Measurements from ENCODE around the gene SPNS1.

The SPNS1 gene

GRCh38 chr16:29023279-29024277, 49.0 kb downstream of the SPNS1 start:
- no peak overlapping the region for H3K9ac ChIP-seq (ENCODE audit: low read length)
- no peak overlapping the region for H2AFZ ChIP-seq (ENCODE audit: low read depth, low read length)

DNA sequence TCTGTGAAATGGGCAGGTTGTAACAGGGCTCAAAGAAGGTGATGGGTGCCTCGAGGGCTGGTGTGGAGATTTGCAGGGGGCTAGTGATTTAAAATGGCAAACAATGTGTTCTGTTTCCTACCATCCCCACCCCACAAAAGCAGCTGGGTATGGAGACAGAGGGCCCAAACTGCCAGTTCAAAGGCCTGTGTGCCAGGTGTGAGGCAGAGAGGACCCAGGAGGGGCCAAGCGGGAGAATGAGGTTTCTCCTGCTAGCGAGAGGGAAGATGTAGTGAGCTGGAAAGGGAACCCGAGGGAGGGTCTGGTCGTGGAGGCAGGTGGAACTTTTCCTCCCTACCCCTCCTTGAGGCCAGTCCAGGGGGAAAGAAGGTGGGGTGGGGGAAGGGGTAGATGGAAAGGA, 49.7 kb downstream of the SPNS1 start:
- H3K9ac ChIP-seq (ENCODE audit: low read length), result no peak overlapping the region
- no peaks in the 10 kb centered on the region for H3K36me3 ChIP-seq (replicated peaks; ENCODE audit: low read depth, low read length)
- H3K27ac ChIP-seq (ENCODE audit: low read length), result no peak overlapping the region
- no peaks in the 10 kb centered on the region for H3K9me3 ChIP-seq (ENCODE audit: insufficient read depth, low read length)
- peaks cover 6% of the 10 kb centered on the region for H3K4me1 ChIP-seq (ENCODE audit: low read length)
- H3K27me3 ChIP-seq (ENCODE audit: low read depth, low read length), result no peaks in the 10 kb centered on the region
- H3K4me3 ChIP-seq (ENCODE audit: low read length), result no peak overlapping the region
- no peak for TF ChIP-seq EZH2phosphoT487 (IDR thresholded peaks at IDR 0.05; ENCODE audit: low read depth)
- TF ChIP-seq, protein P1, sequence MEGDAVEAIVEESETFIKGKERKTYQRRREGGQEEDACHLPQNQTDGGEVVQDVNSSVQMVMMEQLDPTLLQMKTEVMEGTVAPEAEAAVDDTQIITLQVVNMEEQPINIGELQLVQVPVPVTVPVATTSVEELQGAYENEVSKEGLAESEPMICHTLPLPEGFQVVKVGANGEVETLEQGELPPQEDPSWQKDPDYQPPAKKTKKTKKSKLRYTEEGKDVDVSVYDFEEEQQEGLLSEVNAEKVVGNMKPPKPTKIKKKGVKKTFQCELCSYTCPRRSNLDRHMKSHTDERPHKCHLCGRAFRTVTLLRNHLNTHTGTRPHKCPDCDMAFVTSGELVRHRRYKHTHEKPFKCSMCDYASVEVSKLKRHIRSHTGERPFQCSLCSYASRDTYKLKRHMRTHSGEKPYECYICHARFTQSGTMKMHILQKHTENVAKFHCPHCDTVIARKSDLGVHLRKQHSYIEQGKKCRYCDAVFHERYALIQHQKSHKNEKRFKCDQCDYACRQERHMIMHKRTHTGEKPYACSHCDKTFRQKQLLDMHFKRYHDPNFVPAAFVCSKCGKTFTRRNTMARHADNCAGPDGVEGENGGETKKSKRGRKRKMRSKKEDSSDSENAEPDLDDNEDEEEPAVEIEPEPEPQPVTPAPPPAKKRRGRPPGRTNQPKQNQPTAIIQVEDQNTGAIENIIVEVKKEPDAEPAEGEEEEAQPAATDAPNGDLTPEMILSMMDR (IDR thresholded peaks at IDR 0.05; ENCODE audit: low read depth, low read length), result no peak
- no peaks in the 10 kb centered on the region for H3K79me2 ChIP-seq (ENCODE audit: low read length)
- H2AFZ ChIP-seq (ENCODE audit: low read depth, low read length), result no peak overlapping the region
- H4K20me1 ChIP-seq (ENCODE audit: insufficient read depth, low read length), result no peaks in the 10 kb centered on the region
- no peak overlapping the region for H3K4me2 ChIP-seq (ENCODE audit: low read length)

More at GRCh38 chr16:29023279-29024277, 49.0 kb downstream of the SPNS1 start:
- no peak for TF ChIP-seq EZH2phosphoT487 (IDR thresholded peaks at IDR 0.05; ENCODE audit: low read depth)
- TF ChIP-seq, protein P1 (IDR thresholded peaks at IDR 0.05; ENCODE audit: low read depth, low read length), result no peak
- Histone ChIP-seq H3K27ac (ENCODE audit: low read length) (no peak overlapping the region), H3K9me3 (ENCODE audit: insufficient read depth, low read length) (no peaks in the 10 kb centered on the region), H3K4me2 (ENCODE audit: low read length) (no peak overlapping the region), H3K36me3 (replicated peaks; ENCODE audit: low read depth, low read length) (no peaks in the 10 kb centered on the region), H3K4me3 (ENCODE audit: low read length) (no peak overlapping the region), H4K20me1 (ENCODE audit: insufficient read depth, low read length) (no peaks in the 10 kb centered on the region), H3K4me1 (ENCODE audit: low read length) (no peaks in the 10 kb centered on the region), H3K79me2 (ENCODE audit: low read length) (no peaks in the 10 kb centered on the region), H3K27me3 (ENCODE audit: low read depth, low read length) (no peaks in the 10 kb centered on the region)

GRCh38 chr16:29025218-29025617, 50.6 kb downstream of the SPNS1 start:
- no peaks in the 10 kb centered on the region for H3K36me3 ChIP-seq (replicated peaks; ENCODE audit: low read depth, low read length)
- no peaks in the 10 kb centered on the region for H3K9me3 ChIP-seq (ENCODE audit: insufficient read depth, low read length)
- no peaks in the 10 kb centered on the region for H4K20me1 ChIP-seq (ENCODE audit: insufficient read depth, low read length)
- no peak for TF ChIP-seq EZH2phosphoT487 (IDR thresholded peaks at IDR 0.05; ENCODE audit: low read depth)
- TF ChIP-seq, protein P1 (IDR thresholded peaks at IDR 0.05; ENCODE audit: low read depth, low read length), result no peak
- H3K4me1 ChIP-seq (ENCODE audit: low read length), result peaks cover 10% of the 10 kb centered on the region
- no peak overlapping the region for H3K4me2 ChIP-seq (ENCODE audit: low read length)
- no peak overlapping the region for H3K4me3 ChIP-seq (ENCODE audit: low read length)
- no peak overlapping the region for H3K9ac ChIP-seq (ENCODE audit: low read length)
- H2AFZ ChIP-seq (ENCODE audit: low read depth, low read length), result no peak overlapping the region
- H3K27me3 ChIP-seq (ENCODE audit: low read depth, low read length), result no peaks in the 10 kb centered on the region
- H3K27ac ChIP-seq (ENCODE audit: low read length), result no peak overlapping the region
- H3K79me2 ChIP-seq (ENCODE audit: low read length), result no peaks in the 10 kb centered on the region

DNA sequence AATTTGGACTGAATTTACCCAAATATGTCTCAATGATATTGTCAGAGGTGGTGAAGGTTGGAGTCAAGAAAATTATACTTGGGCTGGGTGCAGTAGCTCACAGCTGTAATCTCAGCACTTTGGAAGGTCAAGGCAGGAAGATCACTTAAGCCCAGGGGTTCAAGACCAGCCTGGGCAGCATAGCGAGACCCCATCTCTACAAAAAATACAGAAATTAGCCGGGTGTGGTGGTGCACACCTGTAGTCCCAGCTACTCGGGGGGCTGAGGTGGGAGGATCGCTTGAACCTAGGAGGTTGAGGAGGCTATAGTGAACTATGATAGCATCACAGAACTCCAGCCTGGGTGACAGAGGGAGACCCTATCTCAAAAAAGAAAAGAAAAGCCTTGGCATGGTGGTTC, 51.2 kb downstream of the SPNS1 start:
- H2AFZ ChIP-seq (ENCODE audit: low read depth, low read length), result no peak overlapping the region
- H3K9ac ChIP-seq (ENCODE audit: low read length), result no peak overlapping the region
- H3K79me2 ChIP-seq (ENCODE audit: low read length), result no peaks in the 10 kb centered on the region
- no peak overlapping the region for H3K4me3 ChIP-seq (ENCODE audit: low read length)
- H4K20me1 ChIP-seq (ENCODE audit: insufficient read depth, low read length), result no peaks in the 10 kb centered on the region
- no peaks in the 10 kb centered on the region for H3K9me3 ChIP-seq (ENCODE audit: insufficient read depth, low read length)
- TF ChIP-seq EZH2phosphoT487 (IDR thresholded peaks at IDR 0.05; ENCODE audit: low read depth), result no peak
- TF ChIP-seq, protein P1 (IDR thresholded peaks at IDR 0.05; ENCODE audit: low read depth, low read length), result no peak
- no peaks in the 10 kb centered on the region for H3K36me3 ChIP-seq (replicated peaks; ENCODE audit: low read depth, low read length)
- H3K27me3 ChIP-seq (ENCODE audit: low read depth, low read length), result no peaks in the 10 kb centered on the region
- peaks cover 10% of the 10 kb centered on the region for H3K4me1 ChIP-seq (ENCODE audit: low read length)
- no peak overlapping the region for H3K4me2 ChIP-seq (ENCODE audit: low read length)
- H3K27ac ChIP-seq (ENCODE audit: low read length), result no peak overlapping the region
